GM12878 (cell line): ENCODE measurements around the gene IRGQ.

Experiments
- LARP7 ChIP-seq: fragments of 450-650 bp; IDR thresholded peaks from 2 replicates; pipeline ENCODE4 v1.6.1; 2017; ENCODE audit warnings: mild to moderate bottlenecking
- REST ChIP-seq: IDR thresholded peaks from 2 replicates; pipeline ENCODE4 v1.6.1; 2012; ENCODE audit warnings: mild to moderate bottlenecking, low read depth, low read length
- TAF1 ChIP-seq: IDR thresholded peaks from 2 replicates; pipeline ENCODE4 v1.6.1; 2011; ENCODE audit warnings: mild to moderate bottlenecking, low read depth, low read length, borderline replicate concordance
- TF ChIP-seq, protein P1 (sequence below), 3 experiments: IDR thresholded peaks in 2 of 3; conservative IDR thresholded peaks in 1 of 3; 2 replicates each; pipeline ENCODE4 v1.5.1; 2011; ENCODE audit warnings: low read depth in 3 of 3, low read length in 3 of 3, mild to moderate bottlenecking in 3 of 3, control low read depth in 2 of 3, moderate library complexity in 2 of 3, inconsistent platforms in 1 of 3, mixed read lengths in 1 of 3; ENCODE audit not compliant: control insufficient read depth in 2 of 3, insufficient read depth in 1 of 3; ENCODE audit errors: extremely low read depth in 1 of 3

DNA sequence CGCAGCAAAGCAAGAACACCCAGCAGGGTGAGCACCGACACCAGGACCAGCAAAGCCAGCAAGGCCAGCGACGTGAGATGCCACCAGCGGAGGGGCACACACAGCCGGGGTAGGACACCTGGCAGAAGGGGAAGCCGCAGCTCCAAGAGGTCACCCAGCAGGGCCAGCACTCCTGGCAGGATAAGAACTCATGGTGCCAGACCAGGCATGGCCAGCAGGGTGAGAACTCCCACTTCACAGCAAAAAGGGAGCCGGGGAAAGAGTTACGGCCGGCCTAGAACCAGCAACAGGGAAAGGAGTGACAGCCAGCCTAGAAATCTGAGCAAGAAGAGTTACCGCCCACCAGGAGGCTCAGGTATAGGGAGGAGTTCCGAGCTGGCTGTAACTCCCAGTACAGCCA is 16.4 kb upstream of the IRGQ start:
- TF ChIP-seq, protein P1, sequence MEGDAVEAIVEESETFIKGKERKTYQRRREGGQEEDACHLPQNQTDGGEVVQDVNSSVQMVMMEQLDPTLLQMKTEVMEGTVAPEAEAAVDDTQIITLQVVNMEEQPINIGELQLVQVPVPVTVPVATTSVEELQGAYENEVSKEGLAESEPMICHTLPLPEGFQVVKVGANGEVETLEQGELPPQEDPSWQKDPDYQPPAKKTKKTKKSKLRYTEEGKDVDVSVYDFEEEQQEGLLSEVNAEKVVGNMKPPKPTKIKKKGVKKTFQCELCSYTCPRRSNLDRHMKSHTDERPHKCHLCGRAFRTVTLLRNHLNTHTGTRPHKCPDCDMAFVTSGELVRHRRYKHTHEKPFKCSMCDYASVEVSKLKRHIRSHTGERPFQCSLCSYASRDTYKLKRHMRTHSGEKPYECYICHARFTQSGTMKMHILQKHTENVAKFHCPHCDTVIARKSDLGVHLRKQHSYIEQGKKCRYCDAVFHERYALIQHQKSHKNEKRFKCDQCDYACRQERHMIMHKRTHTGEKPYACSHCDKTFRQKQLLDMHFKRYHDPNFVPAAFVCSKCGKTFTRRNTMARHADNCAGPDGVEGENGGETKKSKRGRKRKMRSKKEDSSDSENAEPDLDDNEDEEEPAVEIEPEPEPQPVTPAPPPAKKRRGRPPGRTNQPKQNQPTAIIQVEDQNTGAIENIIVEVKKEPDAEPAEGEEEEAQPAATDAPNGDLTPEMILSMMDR (IDR thresholded peaks at IDR 0.05 in 2 of 3, conservative IDR thresholded peaks at IDR 0.05 in 1 of 3; ENCODE audit: control insufficient read depth in 2 of 3, extremely low read depth in 1 of 3, insufficient read depth in 1 of 3, low read depth in 3 of 3, low read length in 3 of 3): no peak
- TF ChIP-seq TAF1 (no peak), LARP7 (no peak), REST (no peak)
